GM13977 (cell line): ENCODE measurements around the gene UBXN6.

ENCODE experiments used
- DNase-seq: peaks from one replicate; pipeline ENCODE4 v3.0.0; 2012; ENCODE audit warnings: low spot score
- CTCF ChIP-seq: IDR thresholded peaks from 2 replicates; pipeline ENCODE4 v1.5.1; 2012; ENCODE audit warnings: mild to moderate bottlenecking, control low read depth; ENCODE audit not compliant: insufficient read depth; ENCODE audit errors: extremely low read depth, missing control alignments
- in situ Hi-C: fragments of 300-500 bp; cut with MboI; formaldehyde crosslinking; loops from one replicate; pipeline ENCODE4 v1.12.0; 2022; ENCODE audit warnings: low sequenced_read_pairs, low pct_unique_long_range_greater_than_20kb, mixed read lengths, inconsistent platforms; ENCODE audit not compliant: unreplicated experiment

UBXN6 gene

GRCh38 chr19:4457654-4458395 lies at the start of gene UBXN6:
Gene UBXN6 (minus strand): TSS chr19:4457794. CDS start chr19:4457697, 97 bp downstream.
- no peak for TF ChIP-seq CTCF
- peak; percentile 99 for DNase-seq
- in situ Hi-C loops, result no loop called here

- in situ Hi-C loops, result no loop called here
- no peak for DNase-seq
- no peak for TF ChIP-seq CTCF
Measured at GRCh38 chr19:4507150-4507452, 49.5 kb upstream of the UBXN6 start.

GRCh38 chr19:4506449-4507149 lies 49.0 kb upstream of the UBXN6 start:
- in situ Hi-C loops, result no loop called here
- DNase-seq, result no peak
- TF ChIP-seq CTCF, result no peak

GRCh38 chr19:4505570-4506448 lies 48.2 kb upstream of the UBXN6 start:
- in situ Hi-C loops, result no loop called here
- DNase-seq, result no peak
- no peak for TF ChIP-seq CTCF

GRCh38 chr19:4504891-4505569 lies 47.4 kb upstream of the UBXN6 start:
- no peak for TF ChIP-seq CTCF
- DNase-seq, result no peak
- in situ Hi-C loops, result no loop called here

- no peak for TF ChIP-seq CTCF
- no peak for DNase-seq
- in situ Hi-C loops, result no loop called here
Measured at GRCh38 chr19:4504297-4504701, 46.7 kb upstream of the UBXN6 start.
